Lower lobe of right lung (tissue), 2 donors: ENCODE results near the gene RPTOR. TPM values are rescaled to one million over a fixed set of nuclear protein-coding genes. Genes with fewer than 3 reads are reported as not detected.
"Not testable (repeated sequence)": the region's sequence is repeated elsewhere in the genome, so short reads cannot be mapped to it uniquely, and the experiment has no call there.

ENCODE experiments used
- ATAC-seq, 2 donors: fragments of 200-7000 bp; cut with Tn5 transposase; one replicate each; pipeline ENCODE4 v1.9.1; 2020 to 2022; ENCODE audit warnings: mild to moderate bottlenecking in 2 of 2, moderate library complexity in 2 of 2
- DNase-seq: peaks from one replicate; pipeline ENCODE4 v3.0.0-alpha.2; 2020
- H3K27ac ChIP-seq: fragments of 200-600 bp; one replicate; pipeline ENCODE4 v1.8.0; 2022
- H3K27me3 ChIP-seq: fragments of 200-600 bp; one replicate; pipeline ENCODE4 v1.8.0; 2022; ENCODE audit warnings: low read depth
- H3K36me3 ChIP-seq: fragments of 200-600 bp; one replicate; pipeline ENCODE4 v1.8.0; 2022; ENCODE audit warnings: mild to moderate bottlenecking
- H3K4me1 ChIP-seq: fragments of 200-600 bp; one replicate; pipeline ENCODE4 v1.8.0; 2022
- H3K4me3 ChIP-seq: fragments of 200-600 bp; one replicate; pipeline ENCODE4 v1.8.0; 2022; ENCODE audit warnings: mild to moderate bottlenecking
- H3K9me3 ChIP-seq: fragments of 200-600 bp; one replicate; pipeline ENCODE4 v1.8.0; 2022
- CTCF ChIP-seq: fragments of 200-600 bp; IDR thresholded peaks from one replicate; pipeline ENCODE4 v1.8.0; 2022; ENCODE audit warnings: antibody characterized with exemption, mild to moderate bottlenecking
- intact Hi-C: fragments of 100-400 bp; cut with DNase I; formaldehyde crosslinking; loops from one replicate; pipeline ENCODE4 v1.11.0; 2022
- total RNA-seq: library from RNA; stranded (reverse); fragmentation: NEBNext Ultra II Directional; extraction: Animal tissue kit (Norgen Biotek cat#: 25700); gene quantifications from one replicate; pipeline ENCODE4 v1.2.1, GENCODE V29; 2021
- donor health status: DM: no; HTN: yes; CAD: no; lungs with severe emphysema.

RPTOR gene
- total RNA-seq, 1 donor from 2014 or later: 34.0 TPM

- no peak for DNase-seq
- TF ChIP-seq CTCF: no peak
These were observed 216.7 kb downstream of the RPTOR start for GRCh38 chr17:80761110-80761871.

GRCh38 chr17:80762076-80762475 lies 217.4 kb downstream of the RPTOR start:
- H3K27ac ChIP-seq: no peak overlapping the region
- H3K9me3 ChIP-seq: no peaks in the 10 kb centered on the region
- no peak overlapping the region for H3K4me3 ChIP-seq
- no peak for DNase-seq
- no peak for ATAC-seq
- intact Hi-C loops: no loop called here
- H3K4me1 ChIP-seq: peaks cover 26% of the 10 kb centered on the region
- no peaks in the 10 kb centered on the region for H3K27me3 ChIP-seq
- H3K36me3 ChIP-seq: peaks cover 3% of the 10 kb centered on the region
- no peak for TF ChIP-seq CTCF

More at GRCh38 chr17:80761110-80761871, 216.7 kb downstream of the RPTOR start:
- Histone ChIP-seq H3K9me3 (no peaks in the 10 kb centered on the region), H3K27ac (no peak overlapping the region), H3K36me3 (peaks cover 11% of the 10 kb centered on the region), H3K4me1 (peaks cover 26% of the 10 kb centered on the region), H3K27me3 (no peaks in the 10 kb centered on the region), H3K4me3 (no peak overlapping the region)
- intact Hi-C loops: no loop called here
- ATAC-seq: no peak

GRCh38 chr17:80763293-80763867 lies 218.7 kb downstream of the RPTOR start:
- TF ChIP-seq CTCF: no peak

GRCh38 chr17:80764627-80765145 lies 220.0 kb downstream of the RPTOR start:
- ATAC-seq, H3K9me3 ChIP-seq, H3K27ac ChIP-seq, H3K36me3 ChIP-seq, intact Hi-C loops, H3K27me3 ChIP-seq, H3K4me3 ChIP-seq, DNase-seq: not testable (repeated sequence)
- peaks cover 12% of the 10 kb centered on the region for H3K4me1 ChIP-seq

More at GRCh38 chr17:80763293-80763867, 218.7 kb downstream of the RPTOR start:
- Histone ChIP-seq H3K9me3 (no peaks in the 10 kb centered on the region), H3K4me3 (no peak overlapping the region), H3K27ac (no peak overlapping the region), H3K4me1 (peaks cover 25% of the 10 kb centered on the region), H3K36me3 (no peaks in the 10 kb centered on the region), H3K27me3 (no peaks in the 10 kb centered on the region)
- no peak for ATAC-seq
- intact Hi-C loops: no loop called here
- no peak for DNase-seq

- H3K27me3 ChIP-seq: no peaks in the 10 kb centered on the region
- intact Hi-C loops: no loop called here
- DNase-seq (no peak), ATAC-seq (no peak)
- no peaks in the 10 kb centered on the region for H3K9me3 ChIP-seq
- H3K4me1 ChIP-seq: peaks cover 5% of the 10 kb centered on the region
- H3K4me3 ChIP-seq: no peak overlapping the region
- H3K27ac ChIP-seq: no peak overlapping the region
- no peak for TF ChIP-seq CTCF
- no peaks in the 10 kb centered on the region for H3K36me3 ChIP-seq
These were observed 220.8 kb downstream of the RPTOR start for GRCh38 chr17:80765241-80765961.
